Subcutaneous abdominal adipose tissue (tissue), 5 donors: Measurements from ENCODE around the gene TICRR.

ENCODE experiments used
- H3K27ac ChIP-seq: one replicate; pipeline ENCODE4 v1.7.0; 2013; ENCODE audit warnings: low read depth, mild to moderate bottlenecking, inconsistent platforms, low read length, moderate library complexity
- H3K27me3 ChIP-seq, 5 donors: one replicate each; pipeline ENCODE4 v1.7.0; 2013; ENCODE audit warnings: low read length in 5 of 5, inconsistent platforms in 1 of 5; ENCODE audit not compliant: control insufficient read depth in 5 of 5, insufficient read depth in 4 of 5
- H3K36me3 ChIP-seq, 5 donors: one replicate each; pipeline ENCODE4 v1.7.0; 2013; ENCODE audit warnings: low read length in 5 of 5; ENCODE audit not compliant: control insufficient read depth in 5 of 5, insufficient read depth in 5 of 5
- H3K4me1 ChIP-seq, 5 donors: one replicate each; pipeline ENCODE4 v1.7.0; 2013; ENCODE audit warnings: low read length in 5 of 5, mild to moderate bottlenecking in 3 of 5, moderate library complexity in 1 of 5; ENCODE audit not compliant: control insufficient read depth in 5 of 5, insufficient read depth in 5 of 5
- H3K4me3 ChIP-seq, 5 donors: one replicate each; pipeline ENCODE4 v1.7.0; 2013; ENCODE audit warnings: low read length in 5 of 5, low read depth in 1 of 5
- H3K9ac ChIP-seq, 5 donors: one replicate each; pipeline ENCODE4 v1.7.0; 2013; ENCODE audit warnings: low read length in 5 of 5, mild to moderate bottlenecking in 4 of 5, moderate library complexity in 3 of 5
- H3K9me3 ChIP-seq, 5 donors: one replicate each; pipeline ENCODE4 v1.7.0; 2013; ENCODE audit warnings: low read length in 5 of 5; ENCODE audit not compliant: control insufficient read depth in 5 of 5
- donor health status: healthy.
- donor health status: healthy.
- donor health status: healthy.
- donor health status: healthy.
- donor health status: healthy.

The TICRR gene

GRCh38 chr15:89591834-89592233 is 16.6 kb downstream of the TICRR start:
- Histone ChIP-seq H3K4me1 (no peaks in the 10 kb centered on the region), H3K27me3 (peaks cover 0 to 4% (median 0%) of the 10 kb centered on the region in 5 donors), H3K9me3 (no peaks in the 10 kb centered on the region), H3K27ac (no peak overlapping the region), H3K9ac (no peak overlapping the region), H3K36me3 (no peaks in the 10 kb centered on the region), H3K4me3 (no peak overlapping the region)

GRCh38 chr15:89593018-89593417 is 17.7 kb downstream of the TICRR start:
- peaks cover 0 to 4% (median 0%) of the 10 kb centered on the region in 5 donors for H3K27me3 ChIP-seq
- no peaks in the 10 kb centered on the region for H3K4me1 ChIP-seq
- H3K9ac ChIP-seq: no peak overlapping the region
- no peak overlapping the region for H3K4me3 ChIP-seq
- no peak overlapping the region for H3K27ac ChIP-seq
- H3K9me3 ChIP-seq: no peaks in the 10 kb centered on the region
- H3K36me3 ChIP-seq: no peaks in the 10 kb centered on the region

GRCh38 chr15:89599021-89599420 is 23.8 kb downstream of the TICRR start:
- no peak overlapping the region for H3K9ac ChIP-seq
- H3K27ac ChIP-seq: no peak overlapping the region
- no peaks in the 10 kb centered on the region for H3K4me1 ChIP-seq
- H3K36me3 ChIP-seq: no peaks in the 10 kb centered on the region
- H3K9me3 ChIP-seq: no peaks in the 10 kb centered on the region
- H3K4me3 ChIP-seq: no peak overlapping the region
- no peaks in the 10 kb centered on the region for H3K27me3 ChIP-seq

GRCh38 chr15:89611317-89611716 is 36.0 kb downstream of the TICRR start:
- Histone ChIP-seq H3K9me3 (peaks cover 0 to 12% (median 7%) of the 10 kb centered on the region in 5 donors), H3K9ac (no peak overlapping the region), H3K27ac (no peak overlapping the region), H3K36me3 (no peaks in the 10 kb centered on the region), H3K4me3 (no peak overlapping the region), H3K27me3 (no peaks in the 10 kb centered on the region), H3K4me1 (no peaks in the 10 kb centered on the region)

- H3K36me3 ChIP-seq: no peaks in the 10 kb centered on the region
- H3K27me3 ChIP-seq: no peaks in the 10 kb centered on the region
Observed at GRCh38 chr15:89613031-89613430, 37.8 kb downstream of the TICRR start.

GRCh38 chr15:89614164-89614563 is 38.9 kb downstream of the TICRR start:
- Histone ChIP-seq H3K36me3 (no peaks in the 10 kb centered on the region), H3K4me1 (no peaks in the 10 kb centered on the region)

More at GRCh38 chr15:89613031-89613430, 37.8 kb downstream of the TICRR start:
- Histone ChIP-seq H3K9ac (no peak overlapping the region), H3K4me3 (no peak overlapping the region), H3K4me1 (no peaks in the 10 kb centered on the region), H3K27ac (no peak overlapping the region), H3K9me3 (peaks cover 0 to 12% (median 7%) of the 10 kb centered on the region in 5 donors)

GRCh38 chr15:89615135-89615534 is 39.9 kb downstream of the TICRR start:
- Histone ChIP-seq H3K27ac (no peak overlapping the region), H3K9me3 (peaks cover 0 to 12% (median 7%) of the 10 kb centered on the region in 5 donors), H3K36me3 (no peaks in the 10 kb centered on the region), H3K4me3 (no peak overlapping the region), H3K4me1 (no peaks in the 10 kb centered on the region), H3K9ac (no peak overlapping the region), H3K27me3 (no peaks in the 10 kb centered on the region)

More at GRCh38 chr15:89614164-89614563, 38.9 kb downstream of the TICRR start:
- Histone ChIP-seq H3K27me3 (no peaks in the 10 kb centered on the region), H3K9me3 (peaks cover 0 to 12% (median 7%) of the 10 kb centered on the region in 5 donors), H3K9ac (no peak overlapping the region), H3K27ac (no peak overlapping the region), H3K4me3 (no peak overlapping the region)

- no peaks in the 10 kb centered on the region for H3K4me1 ChIP-seq
- H3K9me3 ChIP-seq: peaks cover 0 to 12% (median 7%) of the 10 kb centered on the region in 5 donors
- no peak overlapping the region for H3K4me3 ChIP-seq
- H3K27me3 ChIP-seq: no peaks in the 10 kb centered on the region
- H3K27ac ChIP-seq: no peak overlapping the region
- H3K9ac ChIP-seq: no peak overlapping the region
- no peaks in the 10 kb centered on the region for H3K36me3 ChIP-seq
Observed at GRCh38 chr15:89616228-89616627, 41.0 kb downstream of the TICRR start.

- Histone ChIP-seq H3K27me3 (no peaks in the 10 kb centered on the region), H3K9ac (no peak overlapping the region), H3K9me3 (no peaks in the 10 kb centered on the region), H3K27ac (no peak overlapping the region), H3K4me3 (no peak overlapping the region), H3K36me3 (peaks cover 0 to 15% (median 3%) of the 10 kb centered on the region in 5 donors), H3K4me1 (no peaks in the 10 kb centered on the region)
Observed at GRCh38 chr15:89621547-89621946, 46.3 kb downstream of the TICRR start.

GRCh38 chr15:89623165-89623564 is 47.9 kb downstream of the TICRR start:
- Histone ChIP-seq H3K4me3 (no peak overlapping the region), H3K36me3 (peaks cover 0 to 30% (median 13%) of the 10 kb centered on the region in 5 donors), H3K9me3 (no peaks in the 10 kb centered on the region), H3K27me3 (no peaks in the 10 kb centered on the region), H3K27ac (no peak overlapping the region), H3K9ac (no peak overlapping the region), H3K4me1 (no peaks in the 10 kb centered on the region)

- H3K4me3 ChIP-seq: no peak overlapping the region
- H3K9me3 ChIP-seq: no peaks in the 10 kb centered on the region
- peaks cover 0 to 51% (median 35%) of the 10 kb centered on the region in 5 donors for H3K36me3 ChIP-seq
- no peaks in the 10 kb centered on the region for H3K4me1 ChIP-seq
- no peak overlapping the region for H3K27ac ChIP-seq
- H3K27me3 ChIP-seq: no peaks in the 10 kb centered on the region
- no peak overlapping the region for H3K9ac ChIP-seq
Observed at GRCh38 chr15:89625716-89626115, 50.4 kb downstream of the TICRR start.
